GM19099 (cell line): ENCODE data around the gene LARP1.

Experiments
- POLR2A ChIP-seq: IDR thresholded peaks from 3 replicates; pipeline ENCODE4 v1.6.1; 2011; ENCODE audit warnings: low read depth; ENCODE audit not compliant: insufficient read length; ENCODE audit errors: extremely low read depth

The LARP1 gene

DNA sequence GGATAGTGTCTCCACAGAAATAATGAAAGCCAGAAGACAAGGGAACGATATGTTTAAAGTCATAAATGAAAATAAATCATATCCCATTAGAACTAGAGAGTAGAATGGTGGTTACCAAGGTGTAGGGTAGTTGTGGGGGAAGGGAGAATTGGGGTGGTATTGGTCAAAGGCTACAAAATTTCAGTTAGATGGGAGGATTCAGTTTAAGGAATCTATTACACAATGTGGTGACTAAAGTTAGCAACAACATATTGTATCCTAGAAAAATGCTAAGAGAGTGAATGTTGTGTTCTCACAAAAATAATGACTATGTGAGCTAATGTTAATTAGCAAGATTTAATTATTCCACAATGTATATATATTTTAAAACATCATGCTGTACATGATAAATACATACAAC, 27.8 kb upstream of the LARP1 start:
- no peak for TF ChIP-seq POLR2A

DNA sequence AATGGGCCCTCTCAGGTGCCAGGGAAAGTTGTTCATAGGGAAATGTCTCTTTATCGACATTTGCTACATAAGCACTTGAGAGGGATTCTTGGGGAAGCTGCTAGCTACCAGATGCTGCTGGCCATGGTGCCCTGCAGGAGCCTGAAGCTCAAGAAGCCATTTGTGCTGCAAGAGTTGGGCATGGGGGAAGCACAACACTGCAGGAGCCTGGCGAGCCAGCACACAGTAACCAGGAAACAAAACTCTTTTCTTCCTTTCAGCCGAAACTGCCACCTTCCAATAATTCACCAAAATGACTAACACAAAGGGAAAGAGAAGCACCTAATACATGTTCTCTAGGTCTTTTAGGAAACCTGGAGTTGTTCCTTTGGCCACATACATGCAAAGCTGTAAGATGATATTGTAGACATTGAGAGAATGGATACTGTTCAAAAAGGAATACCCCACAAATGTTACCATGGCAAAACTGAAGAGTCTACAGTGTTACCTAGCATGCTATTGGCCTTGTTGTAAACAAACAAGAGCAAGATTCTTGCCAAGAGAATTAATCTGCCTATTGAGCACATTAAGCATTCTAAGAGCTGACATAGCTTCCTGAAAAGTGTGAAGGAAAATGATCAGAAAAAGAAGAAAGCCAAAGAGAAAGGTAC, 26.1 kb upstream of the LARP1 start:
- TF ChIP-seq POLR2A: no peak

DNA sequence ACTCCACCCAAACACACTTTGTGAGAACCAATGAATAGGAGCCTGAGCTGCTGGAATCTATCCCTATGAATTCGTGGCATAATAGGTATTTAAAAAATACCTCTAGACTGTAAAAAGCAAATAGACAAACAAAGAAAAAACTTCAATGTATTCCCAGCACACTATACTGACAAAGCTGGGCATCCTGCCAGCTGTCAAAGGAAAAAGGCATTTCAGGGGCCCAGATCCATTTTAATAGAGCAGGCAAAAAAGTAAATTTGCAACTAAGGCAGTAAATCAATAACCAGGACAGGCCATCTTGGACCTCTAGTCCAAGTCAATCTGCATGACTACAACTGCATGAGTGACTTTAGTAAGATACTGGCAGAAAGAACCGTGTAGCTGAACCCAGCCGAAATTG, 25.6 kb upstream of the LARP1 start:
- TF ChIP-seq POLR2A: no peak

DNA sequence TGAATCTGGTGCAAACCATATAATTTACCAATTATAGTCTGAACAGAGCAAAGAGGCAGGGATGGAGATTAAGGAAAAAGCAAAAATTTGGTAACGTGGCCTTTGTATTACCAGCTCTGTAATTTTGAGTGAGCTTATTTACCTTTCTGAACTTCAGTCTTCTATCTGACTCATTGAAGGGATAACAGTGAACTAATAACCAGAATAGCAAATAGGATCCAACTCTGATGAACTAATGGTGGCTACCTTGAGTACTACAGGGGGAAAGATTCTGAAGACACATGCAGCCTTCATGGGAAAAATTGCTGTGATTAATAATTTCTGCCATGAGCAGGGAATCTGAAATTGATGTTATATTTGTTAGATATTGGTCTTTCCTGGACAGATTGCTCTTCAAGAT, 23.0 kb upstream of the LARP1 start:
- TF ChIP-seq POLR2A: no peak

- TF ChIP-seq POLR2A: no peak
Measured at GRCh38 chr5:154734370-154735248, 20.6 kb upstream of the LARP1 start.

DNA sequence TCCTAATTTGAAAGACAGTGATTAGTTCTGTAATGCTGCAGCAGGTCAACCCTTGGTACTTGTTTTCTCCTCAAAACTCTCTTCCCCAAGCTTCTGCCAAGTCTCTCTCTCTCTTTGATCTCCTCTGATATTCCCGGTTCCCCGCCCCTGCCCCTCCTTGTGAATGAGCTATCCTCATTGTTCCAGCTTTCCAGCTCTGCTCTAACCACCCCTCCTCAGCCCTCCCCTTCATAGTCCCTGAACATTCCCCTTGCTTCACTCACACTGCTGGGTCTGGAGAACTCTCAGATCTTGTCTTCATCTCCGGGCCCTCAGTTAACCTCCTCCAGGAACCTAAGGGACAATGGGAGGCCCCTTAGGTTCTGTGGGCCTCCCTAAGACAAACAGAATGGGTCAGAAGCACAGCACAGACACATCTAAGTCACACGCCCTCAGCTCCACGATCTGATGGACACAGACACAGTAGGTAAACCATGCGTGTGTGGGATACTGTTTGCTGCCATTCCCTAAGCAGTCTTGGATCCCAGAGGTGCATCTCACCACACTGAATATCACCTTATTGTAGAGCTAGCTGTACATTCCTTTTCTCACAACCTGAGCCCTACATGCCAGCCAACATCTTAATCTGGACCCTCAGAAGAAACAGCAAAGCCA, 17.4 kb upstream of the LARP1 start:
- TF ChIP-seq POLR2A: no peak

DNA sequence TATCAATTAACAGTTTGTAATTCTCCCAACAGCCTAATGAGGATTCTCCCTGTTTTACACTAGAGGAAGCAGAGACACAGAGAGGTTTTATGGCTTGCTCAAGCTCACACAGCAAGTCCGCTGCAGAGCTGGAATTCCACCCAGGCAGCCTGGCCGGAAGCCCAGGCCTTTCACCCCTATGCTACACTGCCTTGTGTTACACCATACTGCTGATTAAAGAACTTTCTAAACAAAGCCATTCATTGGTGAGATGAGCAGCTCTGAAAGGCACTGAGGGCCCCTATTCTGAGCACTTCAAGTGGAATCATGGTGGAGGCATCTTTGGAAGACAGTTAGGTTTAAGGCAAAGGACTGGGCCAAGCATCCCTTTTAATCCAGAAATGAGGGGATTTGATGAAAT, 14.7 kb upstream of the LARP1 start:
- TF ChIP-seq POLR2A: no peak

DNA sequence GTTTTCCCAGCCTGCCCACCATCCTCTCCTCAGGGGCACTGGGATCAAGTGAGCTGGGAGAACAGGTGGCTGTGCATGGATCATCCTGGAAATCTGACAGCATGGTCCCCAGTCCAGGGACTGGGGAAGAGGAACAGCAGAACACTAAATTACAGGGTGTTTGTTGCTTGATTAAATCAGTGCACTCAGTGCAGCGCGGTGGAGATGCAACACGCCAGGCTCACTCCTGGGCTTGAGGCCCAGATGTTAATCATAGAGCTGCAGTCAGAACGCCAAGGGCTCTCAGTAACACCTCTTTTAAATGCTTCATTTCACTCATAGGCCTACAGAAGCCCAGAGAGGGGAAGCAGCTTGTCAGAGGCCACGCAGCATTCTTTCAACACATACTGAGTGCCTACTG, 14.2 kb upstream of the LARP1 start:
- TF ChIP-seq POLR2A: no peak

GRCh38 chr5:154741415-154741814, 13.8 kb upstream of the LARP1 start:
- TF ChIP-seq POLR2A: no peak

GRCh38 chr5:154743812-154744211, 11.4 kb upstream of the LARP1 start:
- TF ChIP-seq POLR2A: no peak

DNA sequence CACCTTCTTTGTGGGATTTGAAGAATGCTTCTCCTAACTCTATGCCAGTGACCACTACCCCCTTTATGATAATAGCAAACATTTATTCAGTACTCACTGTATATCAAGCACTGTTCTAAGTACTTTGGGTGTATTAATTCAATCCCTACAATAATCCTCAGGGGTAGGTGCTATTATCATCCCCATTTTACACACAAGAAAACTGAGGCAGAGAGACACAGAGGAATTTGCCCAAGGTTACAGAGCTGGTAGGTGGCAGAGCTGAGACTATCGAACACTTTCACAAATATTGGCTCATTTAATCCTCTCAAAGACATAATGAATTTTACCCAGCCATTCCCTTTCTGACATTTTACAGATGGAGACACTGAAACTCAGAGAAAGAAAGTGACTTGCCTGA, 9.8 kb upstream of the LARP1 start:
- TF ChIP-seq POLR2A: no peak

GRCh38 chr5:154749491-154749890, 5.7 kb upstream of the LARP1 start:
- TF ChIP-seq POLR2A: no peak

GRCh38 chr5:154751854-154752253, 3.3 kb upstream of the LARP1 start:
- no peak for TF ChIP-seq POLR2A

- no peak for TF ChIP-seq POLR2A
Measured at GRCh38 chr5:154753792-154754191, 1.4 kb upstream of the LARP1 start.

- TF ChIP-seq POLR2A: peak; percentile 78
Measured at GRCh38 chr5:154754460-154755360, 467 bp upstream of the LARP1 start.
